ENCODE results near the gene TFDP2. TPM values are rescaled to one million over a fixed set of nuclear protein-coding genes. Genes with fewer than 3 reads are reported as not detected.
A peak's percentile ranks its signal among the peaks of the same experiment; 100 is the strongest.

TFDP2 gene
- total and polyA plus RNA-seq, 7 donors: 5.5 to 46.9 (median 29.7) TPM

- no peak overlapping the region for H3K4me3 ChIP-seq
- no peak for DNase-seq
- no peaks in the 10 kb centered on the region for H3K27me3 ChIP-seq (ENCODE audit: insufficient read depth in 3 of 3, low read length in 2 of 3)
- ATAC-seq: no peak
- intact Hi-C loops (cut with DNase I): no loop called here
- no peak for TF ChIP-seq CTCF (IDR thresholded peaks at IDR 0.05)
- no peak overlapping the region for H3K27ac ChIP-seq
- no peaks in the 10 kb centered on the region for H3K36me3 ChIP-seq (ENCODE audit: insufficient read depth in 1 of 2, low read depth in 1 of 2)
- no peaks in the 10 kb centered on the region for H3K9me3 ChIP-seq
- WGBS, 3 donors: 97 to 100% (median 98%) methylated on average over 1 of the region's 1 CpG
- no peaks in the 10 kb centered on the region for H3K4me1 ChIP-seq
Measured at GRCh38 chr3:142065932-142066331, 83.4 kb downstream of the TFDP2 start.

GRCh38 chr3:142065344-142065743 is 84.0 kb downstream of the TFDP2 start:
- Histone ChIP-seq H3K27ac (no peak overlapping the region), H3K36me3 (ENCODE audit: insufficient read depth in 1 of 2, low read depth in 1 of 2) (no peaks in the 10 kb centered on the region), H3K27me3 (ENCODE audit: insufficient read depth in 3 of 3, low read length in 2 of 3) (no peaks in the 10 kb centered on the region), H3K4me3 (no peak overlapping the region), H3K4me1 (no peaks in the 10 kb centered on the region), H3K9me3 (no peaks in the 10 kb centered on the region)
- DNase-seq: no peak
- TF ChIP-seq CTCF (IDR thresholded peaks at IDR 0.05): no peak
- intact Hi-C loops (cut with DNase I): no loop called here
- ATAC-seq: no peak
- WGBS, 3 donors: 73 to 82% (median 74%) methylated on average over 7 of the region's 7 CpGs

- no peak for DNase-seq
- Histone ChIP-seq H3K27me3 (ENCODE audit: insufficient read depth in 3 of 3, low read length in 2 of 3) (no peaks in the 10 kb centered on the region), H3K4me3 (no peak overlapping the region), H3K4me1 (no peaks in the 10 kb centered on the region), H3K27ac (no peak overlapping the region), H3K9me3 (no peaks in the 10 kb centered on the region), H3K36me3 (ENCODE audit: insufficient read depth in 1 of 2, low read depth in 1 of 2) (no peaks in the 10 kb centered on the region)
- intact Hi-C loops (cut with DNase I): no loop called here
- TF ChIP-seq CTCF (IDR thresholded peaks at IDR 0.05): no peak
- no peak for ATAC-seq
- WGBS, 3 donors: 85 to 93% (median 92%) methylated on average over 3 of the region's 3 CpGs
Measured at GRCh38 chr3:142064454-142064853, 84.9 kb downstream of the TFDP2 start.

GRCh38 chr3:142057331-142057725 is 92.0 kb downstream of the TFDP2 start:
- DNase-seq: no peak
- H3K4me1 ChIP-seq: no peaks in the 10 kb centered on the region
- intact Hi-C loops (cut with DNase I): no loop called here
- no peaks in the 10 kb centered on the region for H3K9me3 ChIP-seq
- ATAC-seq: no peak
- no peaks in the 10 kb centered on the region for H3K36me3 ChIP-seq (ENCODE audit: insufficient read depth in 1 of 2, low read depth in 1 of 2)
- no peak overlapping the region for H3K4me3 ChIP-seq
- no peaks in the 10 kb centered on the region for H3K27me3 ChIP-seq (ENCODE audit: insufficient read depth in 3 of 3, low read length in 2 of 3)
- H3K27ac ChIP-seq: no peak overlapping the region
- TF ChIP-seq CTCF (IDR thresholded peaks at IDR 0.05): no peak
- WGBS, 3 donors: 28 to 49% (median 35%) methylated on average over 2 of the region's 2 CpGs

GRCh38 chr3:142056656-142057330 is 92.6 kb downstream of the TFDP2 start:
- H3K9me3 ChIP-seq: no peaks in the 10 kb centered on the region
- H3K27me3 ChIP-seq (ENCODE audit: insufficient read depth in 3 of 3, low read length in 2 of 3): no peaks in the 10 kb centered on the region
- no peak overlapping the region for H3K4me3 ChIP-seq
- ATAC-seq: peak in 2 of 4 donors; percentile 48 to 51
- no peak for TF ChIP-seq CTCF (IDR thresholded peaks at IDR 0.05)
- intact Hi-C loops (cut with DNase I): no loop called here
- WGBS, 3 donors: 46 to 72% (median 63%) methylated on average over 2 of the region's 2 CpGs
- DNase-seq: no peak
- no peaks in the 10 kb centered on the region for H3K4me1 ChIP-seq
- H3K27ac ChIP-seq: no peak overlapping the region
- no peaks in the 10 kb centered on the region for H3K36me3 ChIP-seq (ENCODE audit: insufficient read depth in 1 of 2, low read depth in 1 of 2)

Measured in psoas muscle (tissue), 8 donors.